Uterus (tissue), 2 donors: ENCODE measurements around the gene RRAS2.

Source experiments
- CTCF ChIP-seq, 4 experiments: fragments of 200-600 bp in 2 of 4; fragments of 450-650 bp in 2 of 4; sonication (generic) in 2 of 4; IDR thresholded peaks; one replicate each; pipeline ENCODE4 v1.5.1; 2016 to 2019; ENCODE audit warnings: antibody characterized with exemption in 4 of 4, mild to moderate bottlenecking in 2 of 4, moderate library complexity in 1 of 4
- POLR2A ChIP-seq, 2 donors: fragments of 450-650 bp; IDR thresholded peaks; one replicate each; pipeline ENCODE4 v1.6.1; 2016; ENCODE audit warnings: antibody characterized with exemption in 2 of 2, mild to moderate bottlenecking in 1 of 2, moderate library complexity in 1 of 2

- no peak for TF ChIP-seq CTCF (IDR thresholded peaks at IDR 0.05)
- TF ChIP-seq POLR2A (IDR thresholded peaks at IDR 0.05) = no peak
These were observed 19.6 kb downstream of the RRAS2 start for GRCh38 chr11:14339356-14339755.
